Measurements from ENCODE around the gene ERLEC1.
"Not testable (repeated sequence)": the region's sequence is repeated elsewhere in the genome, so short reads cannot be mapped to it uniquely, and the experiment has no call there.

DNA sequence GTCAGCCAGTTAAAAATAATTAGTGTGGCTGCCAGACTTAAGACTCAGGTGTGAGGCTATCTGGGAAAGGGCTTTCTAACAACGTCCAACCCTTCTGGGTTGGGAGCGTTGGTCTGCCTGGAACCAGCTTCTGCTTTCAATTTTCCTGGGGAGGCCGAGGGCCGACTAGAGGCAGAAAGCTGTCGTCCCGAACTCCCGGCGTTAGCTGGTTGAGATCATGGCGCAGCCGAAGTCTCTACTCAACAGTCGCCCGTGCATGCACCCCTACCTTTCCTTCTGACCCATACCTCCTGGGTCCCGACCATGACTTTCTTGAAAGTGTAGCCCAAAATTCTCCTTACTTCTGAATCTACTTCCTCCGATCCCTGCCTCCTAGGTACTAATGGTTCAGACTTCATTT is 29.6 kb upstream of the ERLEC1 start:
- TF ChIP-seq, protein P1, sequence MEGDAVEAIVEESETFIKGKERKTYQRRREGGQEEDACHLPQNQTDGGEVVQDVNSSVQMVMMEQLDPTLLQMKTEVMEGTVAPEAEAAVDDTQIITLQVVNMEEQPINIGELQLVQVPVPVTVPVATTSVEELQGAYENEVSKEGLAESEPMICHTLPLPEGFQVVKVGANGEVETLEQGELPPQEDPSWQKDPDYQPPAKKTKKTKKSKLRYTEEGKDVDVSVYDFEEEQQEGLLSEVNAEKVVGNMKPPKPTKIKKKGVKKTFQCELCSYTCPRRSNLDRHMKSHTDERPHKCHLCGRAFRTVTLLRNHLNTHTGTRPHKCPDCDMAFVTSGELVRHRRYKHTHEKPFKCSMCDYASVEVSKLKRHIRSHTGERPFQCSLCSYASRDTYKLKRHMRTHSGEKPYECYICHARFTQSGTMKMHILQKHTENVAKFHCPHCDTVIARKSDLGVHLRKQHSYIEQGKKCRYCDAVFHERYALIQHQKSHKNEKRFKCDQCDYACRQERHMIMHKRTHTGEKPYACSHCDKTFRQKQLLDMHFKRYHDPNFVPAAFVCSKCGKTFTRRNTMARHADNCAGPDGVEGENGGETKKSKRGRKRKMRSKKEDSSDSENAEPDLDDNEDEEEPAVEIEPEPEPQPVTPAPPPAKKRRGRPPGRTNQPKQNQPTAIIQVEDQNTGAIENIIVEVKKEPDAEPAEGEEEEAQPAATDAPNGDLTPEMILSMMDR (IDR thresholded peaks at IDR 0.05): not testable (repeated sequence)
- TF ChIP-seq POLR2A (IDR thresholded peaks at IDR 0.05): not testable (repeated sequence)

Measured in thyroid gland (tissue), 4 donors.